ENCODE data around the gene FBXO24. TPM values are rescaled to one million over a fixed set of nuclear protein-coding genes. Genes with fewer than 3 reads are reported as not detected.

Gene FBXO24
- total and polyA plus RNA-seq, 2 of the 4 experiments (the other 2 are of a cell fraction) = 0.43 to 0.54 TPM

Small RNAs within 50 kb of the gene (microRNA-seq; reads per million reads assigned to microRNA genes)
- not detected for gene SAP25 (ENCODE audit: insufficient read depth, insufficient read length)

Small RNAs within 50 kb of the gene (small RNA-seq; reads per million reads assigned to genes)
- 0 reads per million in 5 experiments for gene SAP25

Other genes with a start within 250 kb of the FBXO24 start
- 3.3 and 3.4 TPM in 2 replicates for gene PILRB, start 228.2 kb upstream of the FBXO24 start, total RNA-seq (2012; rRNA removed)
- gene PILRB, start 228.2 kb upstream of the FBXO24 start, polyA plus RNA-seq (2012; rRNA removed) = 22.1 and 22.2 TPM in 2 replicates
- not detected in 2 replicates for gene PILRA, start 212.8 kb upstream of the FBXO24 start, total RNA-seq (2012; rRNA removed)
- gene PILRA, start 212.8 kb upstream of the FBXO24 start, polyA plus RNA-seq (2012; rRNA removed) = 0.13 and 0.56 TPM in 2 replicates
- gene ZCWPW1, start 157.6 kb upstream of the FBXO24 start, total RNA-seq (2012; rRNA removed) = 0.56 and 0.72 TPM in 2 replicates
- gene ZCWPW1, start 157.6 kb upstream of the FBXO24 start, polyA plus RNA-seq (2012; rRNA removed) = 0.76 and 1.3 TPM in 2 replicates
- 20.3 and 22.9 TPM in 2 replicates for gene MEPCE, start 156.5 kb upstream of the FBXO24 start, total RNA-seq (2012; rRNA removed)
- 17.6 and 18.2 TPM in 2 replicates for gene MEPCE, start 156.5 kb upstream of the FBXO24 start, polyA plus RNA-seq (2012; rRNA removed)
- 5.6 and 7.8 TPM in 2 replicates for gene PPP1R35, start 149.8 kb upstream of the FBXO24 start, total RNA-seq (2012; rRNA removed)
- gene PPP1R35, start 149.8 kb upstream of the FBXO24 start, polyA plus RNA-seq (2012; rRNA removed) = 25.5 and 36.7 TPM in 2 replicates
- gene SPACDR, start 122.1 kb upstream of the FBXO24 start, total RNA-seq (2012; rRNA removed) = 0.54 and 1.1 TPM in 2 replicates
- gene SPACDR, start 122.1 kb upstream of the FBXO24 start, polyA plus RNA-seq (2012; rRNA removed) = 1.3 and 2.1 TPM in 2 replicates
- 9.3 and 10.0 TPM in 2 replicates for gene TSC22D4, start 107.1 kb upstream of the FBXO24 start, total RNA-seq (2012; rRNA removed)
- 29.9 and 32.4 TPM in 2 replicates for gene TSC22D4, start 107.1 kb upstream of the FBXO24 start, polyA plus RNA-seq (2012; rRNA removed)
- 0.18 and 0.28 TPM in 2 replicates for gene NYAP1, start 102.4 kb upstream of the FBXO24 start, total RNA-seq (2012; rRNA removed)
- 1.3 and 1.5 TPM in 2 replicates for gene NYAP1, start 102.4 kb upstream of the FBXO24 start, polyA plus RNA-seq (2012; rRNA removed)
- 3.0 and 4.2 TPM in 2 replicates for gene AGFG2, start 47.1 kb upstream of the FBXO24 start, total RNA-seq (2012; rRNA removed)
- gene AGFG2, start 47.1 kb upstream of the FBXO24 start, polyA plus RNA-seq (2012; rRNA removed) = 10.0 and 14.2 TPM in 2 replicates
- not detected in 2 replicates for gene SAP25, start 12.4 kb upstream of the FBXO24 start, total RNA-seq (2012; rRNA removed)
- 1.8 and 2.3 TPM in 2 replicates for gene SAP25, start 12.4 kb upstream of the FBXO24 start, polyA plus RNA-seq (2012; rRNA removed)
- gene LRCH4, start 199 bp upstream of the FBXO24 start, total RNA-seq (2012; rRNA removed) = 5.0 and 6.1 TPM in 2 replicates
- gene LRCH4, start 199 bp upstream of the FBXO24 start, polyA plus RNA-seq (2012; rRNA removed) = 41.3 and 42.2 TPM in 2 replicates
- gene PCOLCE, start 16.0 kb downstream of the FBXO24 start, total RNA-seq (2012; rRNA removed) = 22.6 and 25.6 TPM in 2 replicates
- gene PCOLCE, start 16.0 kb downstream of the FBXO24 start, polyA plus RNA-seq (2012; rRNA removed) = 364 and 385 TPM in 2 replicates
- gene MOSPD3, start 26.2 kb downstream of the FBXO24 start, total RNA-seq (2012; rRNA removed) = 2.2 and 2.3 TPM in 2 replicates
- gene MOSPD3, start 26.2 kb downstream of the FBXO24 start, polyA plus RNA-seq (2012; rRNA removed) = 23.2 and 30.0 TPM in 2 replicates
- gene TFR2, start 55.2 kb downstream of the FBXO24 start, total RNA-seq (2012; rRNA removed) = under 0.01 and 0.18 TPM in 2 replicates
- 0.24 and 0.50 TPM in 2 replicates for gene TFR2, start 55.2 kb downstream of the FBXO24 start, polyA plus RNA-seq (2012; rRNA removed)
- gene ACTL6B, start 70.1 kb downstream of the FBXO24 start, total RNA-seq (2012; rRNA removed) = not detected in 2 replicates
- not detected in 2 replicates for gene ACTL6B, start 70.1 kb downstream of the FBXO24 start, polyA plus RNA-seq (2012; rRNA removed)
- 62.0 and 67.5 TPM in 2 replicates for gene GNB2, start 87.4 kb downstream of the FBXO24 start, total RNA-seq (2012; rRNA removed)
- 245 and 279 TPM in 2 replicates for gene GNB2, start 87.4 kb downstream of the FBXO24 start, polyA plus RNA-seq (2012; rRNA removed)
- gene GIGYF1, start 107.9 kb downstream of the FBXO24 start, total RNA-seq (2012; rRNA removed) = 3.0 and 3.3 TPM in 2 replicates
- 10.7 and 11.6 TPM in 2 replicates for gene GIGYF1, start 107.9 kb downstream of the FBXO24 start, polyA plus RNA-seq (2012; rRNA removed)
- gene POP7, start 119.8 kb downstream of the FBXO24 start, total RNA-seq (2012; rRNA removed) = 14.9 and 16.9 TPM in 2 replicates
- 38.0 and 50.5 TPM in 2 replicates for gene POP7, start 119.8 kb downstream of the FBXO24 start, polyA plus RNA-seq (2012; rRNA removed)
- gene EPO, start 134.1 kb downstream of the FBXO24 start, total RNA-seq (2012; rRNA removed) = not detected in 2 replicates
- gene EPO, start 134.1 kb downstream of the FBXO24 start, polyA plus RNA-seq (2012; rRNA removed) = not detected in 2 replicates
- not detected in 2 replicates for gene ZAN, start 147.3 kb downstream of the FBXO24 start, total RNA-seq (2012; rRNA removed)
- gene ZAN, start 147.3 kb downstream of the FBXO24 start, polyA plus RNA-seq (2012; rRNA removed) = not detected in 2 replicates
- gene EPHB4, start 241.2 kb downstream of the FBXO24 start, total RNA-seq (2012; rRNA removed) = 35.0 and 36.4 TPM in 2 replicates
- 34.5 and 35.0 TPM in 2 replicates for gene EPHB4, start 241.2 kb downstream of the FBXO24 start, polyA plus RNA-seq (2012; rRNA removed)

All from IMR-90 (cell line).